Stimulated activated CD8-positive, alpha-beta memory T cell treated with anti-CD3 and anti-CD28 coated beads, Interleukin-4, amount 100 ng/mL, for 4 hours (primary cell): ENCODE results near the gene MBD3L4.
"Not testable (repeated sequence)": the region's sequence is repeated elsewhere in the genome, so short reads cannot be mapped to it uniquely, and the experiment has no call there.

ENCODE experiments used
- DNase-seq, 2 donors: peaks; one replicate each; pipeline ENCODE4 v3.0.0-alpha.2; 2020; ENCODE audit warnings: low read depth in 2 of 2, low spot score in 1 of 2

The MBD3L4 gene

GRCh38 chr19:7051421-7051820 is 11.4 kb upstream of the MBD3L4 start:
- not testable (repeated sequence) for DNase-seq

GRCh38 chr19:7049021-7049420 is 9.0 kb upstream of the MBD3L4 start, which contains the start of gene MBD3L2:
Gene MBD3L2, plus strand, starts transcription at chr19:7049321. Its CDS starts 53 bp downstream, at chr19:7049374.
- not testable (repeated sequence) for DNase-seq

- DNase-seq = not testable (repeated sequence)
Observed at GRCh38 chr19:7041563-7041962, 1.6 kb upstream of the MBD3L4 start.

- DNase-seq = not testable (repeated sequence)
Observed at GRCh38 chr19:7030278-7030677, 9.7 kb downstream of the MBD3L4 start, which contains the start of gene MBD3L5. Gene MBD3L5, plus strand, starts transcription at chr19:7030578. Its CDS starts 34 bp downstream, at chr19:7030612.

GRCh38 chr19:7028790-7029189 is 11.2 kb downstream of the MBD3L4 start:
- not testable (repeated sequence) for DNase-seq

- not testable (repeated sequence) for DNase-seq
Observed at GRCh38 chr19:7021331-7021730, 18.6 kb downstream of the MBD3L4 start, which contains the start of gene MBD3L2B. Gene MBD3L2B, minus strand, starts transcription at chr19:7021431. Its CDS starts 34 bp downstream, at chr19:7021397.

GRCh38 chr19:7018828-7019227 is 21.2 kb downstream of the MBD3L4 start:
- no peak for DNase-seq

GRCh38 chr19:7013678-7014077 is 26.3 kb downstream of the MBD3L4 start:
- DNase-seq = no peak

GRCh38 chr19:7010722-7011593 is 29.0 kb downstream of the MBD3L4 start:
- no peak for DNase-seq

- DNase-seq = no peak
Observed at GRCh38 chr19:7007859-7008258, 32.1 kb downstream of the MBD3L4 start.

- no peak for DNase-seq
Observed at GRCh38 chr19:7006135-7006704, 33.8 kb downstream of the MBD3L4 start.

- no peak for DNase-seq
Observed at GRCh38 chr19:7004313-7004931, 35.6 kb downstream of the MBD3L4 start.

GRCh38 chr19:7000816-7001215 is 39.2 kb downstream of the MBD3L4 start:
- no peak for DNase-seq

- DNase-seq = no peak
Observed at GRCh38 chr19:7000333-7000732, 39.6 kb downstream of the MBD3L4 start.

GRCh38 chr19:6999933-7000332 is 40.0 kb downstream of the MBD3L4 start:
- DNase-seq = no peak

- no peak for DNase-seq
Observed at GRCh38 chr19:6997679-6998445, 42.1 kb downstream of the MBD3L4 start.

- no peak for DNase-seq
Observed at GRCh38 chr19:6996810-6997209, 43.2 kb downstream of the MBD3L4 start.

GRCh38 chr19:6995054-6995453 is 44.9 kb downstream of the MBD3L4 start:
- no peak for DNase-seq

- no peak for DNase-seq
Observed at GRCh38 chr19:6988257-6988656, 51.7 kb downstream of the MBD3L4 start.

GRCh38 chr19:6987850-6988249 is 52.1 kb downstream of the MBD3L4 start:
- DNase-seq = no peak
